Activated T-cell treated with anti-CD3 and anti-CD28 coated beads for 48 hours (primary cell): ENCODE data around the gene LMCD1.

Source experiments
- DNase-seq: peaks from one replicate; pipeline ENCODE4 v3.0.0-alpha.2; 2020; ENCODE audit warnings: low read depth

Gene LMCD1

GRCh38 chr3:8505621-8506020 is 4.0 kb downstream of the LMCD1 start:
- no peak for DNase-seq

GRCh38 chr3:8506571-8507061 is 5.0 kb downstream of the LMCD1 start:
- no peak for DNase-seq

- no peak for DNase-seq
These were observed 5.9 kb downstream of the LMCD1 start for GRCh38 chr3:8507496-8507895.

GRCh38 chr3:8509961-8510360 is 8.3 kb downstream of the LMCD1 start:
- DNase-seq, result no peak

- DNase-seq, result no peak
These were observed 10.6 kb downstream of the LMCD1 start for GRCh38 chr3:8512234-8512633.

- no peak for DNase-seq
These were observed 14.5 kb downstream of the LMCD1 start for GRCh38 chr3:8516047-8516661.

- no peak for DNase-seq
These were observed 15.2 kb downstream of the LMCD1 start for GRCh38 chr3:8516783-8517182.

- DNase-seq, result no peak
These were observed 15.9 kb downstream of the LMCD1 start for GRCh38 chr3:8517487-8517886.

- DNase-seq, result no peak
These were observed 16.5 kb downstream of the LMCD1 start for GRCh38 chr3:8518138-8518537.

- DNase-seq, result no peak
These were observed 17.5 kb downstream of the LMCD1 start for GRCh38 chr3:8519156-8519555.

GRCh38 chr3:8519774-8520448 is 18.3 kb downstream of the LMCD1 start:
- DNase-seq, result no peak

GRCh38 chr3:8520816-8521403 is 19.3 kb downstream of the LMCD1 start:
- no peak for DNase-seq

GRCh38 chr3:8523041-8523440 is 21.4 kb downstream of the LMCD1 start:
- DNase-seq, result no peak

- no peak for DNase-seq
These were observed 22.6 kb downstream of the LMCD1 start for GRCh38 chr3:8524249-8524648.

- no peak for DNase-seq
These were observed 23.2 kb downstream of the LMCD1 start for GRCh38 chr3:8524656-8525399.

GRCh38 chr3:8525893-8526292 is 24.3 kb downstream of the LMCD1 start:
- DNase-seq, result no peak

GRCh38 chr3:8529181-8529637 is 27.6 kb downstream of the LMCD1 start:
- DNase-seq, result no peak

GRCh38 chr3:8529738-8530525 is 28.3 kb downstream of the LMCD1 start:
- no peak for DNase-seq

GRCh38 chr3:8530581-8530980 is 29.0 kb downstream of the LMCD1 start:
- no peak for DNase-seq

- no peak for DNase-seq
These were observed 30.7 kb downstream of the LMCD1 start for GRCh38 chr3:8532251-8532871.
